K562 (cell line): ENCODE data around the gene CCDC102B. TPM values are rescaled to one million over a fixed set of nuclear protein-coding genes. Genes with fewer than 3 reads are reported as not detected.

ENCODE experiments used
- ATAC-seq: fragments of 200-7000 bp; cut with Tn5 transposase; 3 replicates; pipeline ENCODE4 v1.9.1; 2020; ENCODE audit warnings: moderate library complexity
- BruUV-seq: library from RNA; stranded (reverse); fragments of 400-500 nt; replicated peaks from 2 replicates; lab custom pipeline; 2021; lab: Mats Ljungman, UMichigan
- CTCF ChIA-PET: fragments of 300-600 bp; formaldehyde crosslinking; extraction: SDS; loops from one replicate; lab custom pipeline; 2021; ENCODE audit warnings: low intra/inter-chr PET ratio; lab: Yijun Ruan, JAX
- POLR2A ChIA-PET: fragments of 300-600, 350-650 bp; sonication (Branson Sonifier 250); formaldehyde crosslinking; extraction: SDS; loops from one replicate; lab custom pipeline; 2021; ENCODE audit warnings: antibody characterized with exemption, inconsistent platforms; lab: Yijun Ruan, JAX
- DNase-seq, 4 experiments: peaks; one replicate each; pipeline versions ENCODE4 v3.0.0 to v3.0.0-alpha.2; 2011 to 2018; ENCODE audit warnings: low spot score in 3 of 4, mixed read lengths in 3 of 4; ENCODE audit errors: extremely low read depth in 1 of 4
- FAIRE-seq: peaks from 2 replicates; lab custom pipeline; 2011; peaks lifted over from hg19 to GRCh38; lab: Jason Lieb, UNC
- H2AFZ ChIP-seq: 2 replicates; pipeline ENCODE4 v1.6.0; 2011; ENCODE audit warnings: low read depth, low read length, control low read depth, inconsistent platforms
- H3K27ac ChIP-seq: fragments of 200-600 bp; 3 replicates; pipeline ENCODE4 v1.8.0; 2011; ENCODE audit warnings: low read depth, mild to moderate bottlenecking, control low read depth, inconsistent platforms, low read length, moderate library complexity, mixed read lengths; ENCODE audit errors: extremely low read depth
- H3K27me3 ChIP-seq, 2 experiments: fragments of 300-600 bp in 1 of 2; 2 replicates in 1 of 2; 3 replicates in 1 of 2; pipeline versions ENCODE4 v1.6.0 to v1.8.0; 2011; ENCODE audit warnings: inconsistent platforms in 2 of 2, low read length in 2 of 2, mild to moderate bottlenecking in 1 of 2, mixed read lengths in 1 of 2, moderate library complexity in 1 of 2; ENCODE audit not compliant: control insufficient read depth in 2 of 2, insufficient read depth in 2 of 2
- H3K36me3 ChIP-seq: fragments of 300-600 bp; 3 replicates; pipeline ENCODE4 v1.8.0; 2011; ENCODE audit warnings: mild to moderate bottlenecking, low read length, inconsistent platforms; ENCODE audit not compliant: control insufficient read depth, insufficient read depth
- H3K4me1 ChIP-seq, 2 experiments: fragments of 200-600 bp in 1 of 2; replicated peaks in 1 of 2; 2 replicates in 1 of 2; 3 replicates in 1 of 2; pipeline versions ENCODE4 v1.5.1 to v1.8.0; 2011; ENCODE audit warnings: inconsistent platforms in 2 of 2, low read length in 2 of 2, mild to moderate bottlenecking in 1 of 2, mixed read lengths in 1 of 2, moderate library complexity in 1 of 2; ENCODE audit not compliant: control insufficient read depth in 2 of 2, insufficient read depth in 2 of 2
- H3K4me2 ChIP-seq: 2 replicates; pipeline ENCODE4 v1.6.1; 2011; ENCODE audit warnings: low read length, control low read depth, inconsistent platforms, mixed read lengths; ENCODE audit not compliant: insufficient read depth
- H3K4me3 ChIP-seq: fragments of 200-600 bp; sonication (generic), shearing (Covaris generic); 2 replicates; pipeline ENCODE4 v1.5.1; 2016; ENCODE audit warnings: control low read depth, inconsistent platforms
- H3K79me2 ChIP-seq: fragments of 200-600 bp; 3 replicates; pipeline ENCODE4 v1.8.0; 2011; ENCODE audit warnings: low read length, inconsistent platforms; ENCODE audit not compliant: control insufficient read depth, insufficient read depth
- H3K9ac ChIP-seq, 2 experiments: 2 replicates each; pipeline versions ENCODE4 v1.6.0 to v1.6.1; 2011; ENCODE audit warnings: low read depth in 2 of 2, low read length in 2 of 2, control low read depth in 1 of 2, inconsistent platforms in 1 of 2, mild to moderate bottlenecking in 1 of 2, mixed read lengths in 1 of 2; ENCODE audit not compliant: insufficient read depth in 1 of 2
- H3K9me1 ChIP-seq: one replicate; pipeline ENCODE4 v1.6.0; 2011; ENCODE audit warnings: inconsistent platforms, mild to moderate bottlenecking, low read length, moderate library complexity; ENCODE audit not compliant: control insufficient read depth, insufficient read depth
- H3K9me3 ChIP-seq: replicated peaks from 2 replicates; pipeline ENCODE4 v1.5.1; 2011; ENCODE audit warnings: low read depth, low read length, inconsistent platforms; ENCODE audit not compliant: control insufficient read depth, insufficient read depth
- H4K20me1 ChIP-seq: replicated peaks from 2 replicates; pipeline ENCODE4 v1.6.1; 2011; ENCODE audit warnings: low read length, inconsistent platforms, mixed read lengths; ENCODE audit not compliant: control insufficient read depth, insufficient read depth
- ATF6 ChIP-seq: sonication (generic); formaldehyde crosslinking; IDR thresholded peaks from 2 replicates; pipeline ENCODE4 v1.4.0; 2020; ENCODE audit warnings: mild to moderate bottlenecking, missing genetic modification reagents
- BACH1 ChIP-seq: fragments of 200-800 bp; sonication (Bioruptor generic); IDR thresholded peaks from 2 replicates; pipeline ENCODE4 v1.6.1; 2016; ENCODE audit warnings: missing genetic modification characterization, missing compliant biosample characterization
- CCNT2 ChIP-seq: IDR thresholded peaks from 2 replicates; pipeline ENCODE4 v1.6.1; 2011; ENCODE audit warnings: borderline replicate concordance, low read depth, mild to moderate bottlenecking, moderate library complexity, mixed read lengths, low read length; ENCODE audit not compliant: insufficient read length; ENCODE audit errors: extremely low read depth
- FOXA1 ChIP-seq: fragments of 450-650 bp; IDR thresholded peaks from 2 replicates; pipeline ENCODE4 v1.6.1; 2016; ENCODE audit warnings: mild to moderate bottlenecking, borderline replicate concordance
- KAT8 ChIP-seq: fragments of 450-650 bp; IDR thresholded peaks from 2 replicates; pipeline ENCODE4 v1.6.1; 2016; ENCODE audit warnings: low read depth, mild to moderate bottlenecking
- KLF16 ChIP-seq: IDR thresholded peaks from 2 replicates; pipeline ENCODE4 v1.6.1; 2016; ENCODE audit warnings: antibody characterized with exemption
- MTF1 ChIP-seq: fragments of 250-450 bp; sonication (Bioruptor Pico); IDR thresholded peaks from 2 replicates; pipeline ENCODE4 v1.9.0; 2021; ENCODE audit warnings: moderate library complexity, mild to moderate bottlenecking, inconsistent platforms, borderline replicate concordance
- NCOR1 ChIP-seq: fragments of 450-650 bp; IDR thresholded peaks from 2 replicates; pipeline ENCODE4 v1.6.1; 2016; ENCODE audit warnings: mild to moderate bottlenecking, moderate library complexity
- PCBP1 ChIP-seq: fragments of 200-400 bp; formaldehyde crosslinking; IDR thresholded peaks from 2 replicates; pipeline ENCODE4 v1.6.1; 2018; ENCODE audit warnings: mild to moderate bottlenecking, low read depth, low read length; ENCODE audit not compliant: poor library complexity, severe bottlenecking
- PURB ChIP-seq: sonication (generic); formaldehyde crosslinking; IDR thresholded peaks from 2 replicates; pipeline ENCODE4 v1.9.0; 2021; ENCODE audit warnings: low read depth, mild to moderate bottlenecking, missing genetic modification reagents
- SRSF9 ChIP-seq: fragments of 200-400 bp; formaldehyde crosslinking; IDR thresholded peaks from 2 replicates; pipeline ENCODE4 v1.6.1; 2017; ENCODE audit warnings: low read depth, low read length, borderline replicate concordance
- STAT5B ChIP-seq: fragments of 250-450 bp; sonication (Bioruptor Pico); IDR thresholded peaks from 2 replicates; pipeline ENCODE4 v1.8.0; 2021; ENCODE audit warnings: mild to moderate bottlenecking, inconsistent platforms
- ZFP1 ChIP-seq: fragments of 450-650 bp; formaldehyde crosslinking; IDR thresholded peaks from 2 replicates; pipeline ENCODE4 v1.4.0; 2020; ENCODE audit warnings: mild to moderate bottlenecking, mixed read lengths
- ZNF124 ChIP-seq: sonication (generic); formaldehyde crosslinking; IDR thresholded peaks from 2 replicates; pipeline ENCODE4 v1.8.1; 2022; ENCODE audit warnings: missing genetic modification reagents
- ZNF24 ChIP-seq: fragments of 450-650 bp; IDR thresholded peaks from 2 replicates; pipeline ENCODE4 v1.6.1; 2016
- ZNF655 ChIP-seq: fragments of 250-450 bp; sonication (Bioruptor Pico); IDR thresholded peaks from 2 replicates; pipeline ENCODE4 v1.5.0; 2021
- WGBS: fragments of 100-300 bp; shearing (Covaris generic); methylation state at CpG from one replicate; pipeline ENCODE4 v1.1.6; 2016; ENCODE audit warnings: low coverage, mixed read lengths; ENCODE audit not compliant: insufficient coverage; ENCODE audit errors: missing lambda C conversion rate; 5-methylcytosine and 5-hydroxymethylcytosine counted together
- in situ Hi-C: fragments of 300-500 bp; cut with MboI; formaldehyde crosslinking; loops from 4 replicates; pipeline ENCODE4 v1.15.0; 2018; ENCODE audit warnings: inconsistent platforms, mixed read lengths
- intact Hi-C: fragments of 100-400 bp; cut with micrococcal nuclease; formaldehyde crosslinking; loops from 2 replicates; pipeline ENCODE4 v1.14.2; 2022
- polyA plus RNA-seq, 8 experiments: library from polyadenylated mRNA; depleted of rRNA in 4 of 8; stranded (reverse) in 5 of 8; unstranded in 3 of 8; fragments of >200 nt; fragmentation: Nextera tagmentation in 2 of 8; fragmentation: Illumina TruSeq in 1 of 8; extraction: Ambion mirVana in 2 of 8; extraction: Trizol in 1 of 8; gene quantifications; 2 replicates each; pipeline versions ENCODE4 v1.2.1 to v1.2.3, GENCODE V29; 2011 to 2014; ENCODE audit warnings: inconsistent platforms in 1 of 8, missing spikeins in 1 of 8
- total RNA-seq, 7 experiments: library from RNA; depleted of rRNA in 6 of 7; stranded (reverse); fragments of >200 nt in 6 of 7; fragmentation: Illumina TruSeq in 2 of 7; extraction: Trizol in 2 of 7; gene quantifications; 2 replicates each; pipeline versions ENCODE4 v1.2.1 to v1.2.3, GENCODE V29; 2011 to 2021; ENCODE audit warnings: low replicate concordance in 1 of 7

CCDC102B gene
- total and polyA plus RNA-seq, 9 of the 15 experiments (the other 6 are each of a cell fraction or from before 2014, with no cell fraction given) = 0.18 to 1.5 (median 0.73) TPM

GRCh38 chr18:68837665-68838451 lies 40.0 kb downstream of the CCDC102B start:
- TF ChIP-seq CCNT2 = no peak
- TF ChIP-seq ZFP1 (CRISPR knock-in tag) = no peak
- TF ChIP-seq NCOR1 = no peak
- TF ChIP-seq PURB = no peak
- no peak for TF ChIP-seq KAT8
- no peak for TF ChIP-seq KLF16
- TF ChIP-seq FOXA1 = no peak
- no peak for TF ChIP-seq ZNF124 (CRISPR knock-in tag)
- no peak for TF ChIP-seq ATF6
- TF ChIP-seq ZNF655 = no peak
- no peak for TF ChIP-seq MTF1
- no peak for TF ChIP-seq BACH1 (tag)
- no peak for TF ChIP-seq STAT5B (CRISPR knock-in tag)
- TF ChIP-seq SRSF9 = no peak
- no peak for TF ChIP-seq PCBP1
- TF ChIP-seq ZNF24 = no peak
- BruUV-seq = no TSS peak
- in situ Hi-C loops (no loop called here), intact Hi-C loops (no loop called here)
- Histone ChIP-seq H3K4me1 (no peaks in the 10 kb centered on the region), H3K9me3 (no peaks in the 10 kb centered on the region), H2AFZ (no peak overlapping the region), H3K27me3 (no peaks in the 10 kb centered on the region), H3K36me3 (no peaks in the 10 kb centered on the region), H4K20me1 (no peaks in the 10 kb centered on the region), H3K9ac (no peak overlapping the region), H3K27ac (no peak overlapping the region), H3K9me1 (no peaks in the 10 kb centered on the region), H3K4me2 (no peak overlapping the region), H3K79me2 (no peaks in the 10 kb centered on the region), H3K4me3 (no peak overlapping the region)
- 12% methylated on average over 7 of the region's 7 CpGs for WGBS
- DNase-seq (no peak), FAIRE-seq (no peak), ATAC-seq (no peak)
- POLR2A ChIA-PET = no interaction called here
- CTCF ChIA-PET = no interaction called here
